A673 (cell line): ENCODE data around the gene SH3BP5L. TPM values are rescaled to one million over a fixed set of nuclear protein-coding genes. Genes with fewer than 3 reads are reported as not detected.
"Not testable (repeated sequence)": the region's sequence is repeated elsewhere in the genome, so short reads cannot be mapped to it uniquely, and the experiment has no call there.

Experiments used
- BruUV-seq: library from RNA; stranded (reverse); fragments of 400-500 nt; replicated peaks from 2 replicates; lab custom pipeline; 2021; lab: Mats Ljungman, UMichigan
- CTCF ChIA-PET: fragments of 300-600 bp; sonication (Branson Sonifier 250); formaldehyde crosslinking; loops from one replicate; lab custom pipeline; 2022; ENCODE audit warnings: antibody characterized with exemption; lab: Charles Lee
- POLR2A ChIA-PET: fragments of 300-600 bp; sonication (Branson Sonifier 250); formaldehyde crosslinking; loops from one replicate; lab custom pipeline; 2022; ENCODE audit warnings: antibody characterized with exemption; ENCODE audit not compliant: low non-redundant PET; lab: Charles Lee
- DNase-seq: peaks from one replicate; pipeline ENCODE4 v3.0.0-alpha.2; 2015; ENCODE audit warnings: low spot score
- H3K27ac ChIP-seq: fragments of 200-600 bp; sonication (generic); 2 replicates; pipeline ENCODE4 v1.5.1; 2016; ENCODE audit warnings: mixed run types, low read depth, mild to moderate bottlenecking, mixed read lengths, antibody characterized with exemption, low read length; ENCODE audit not compliant: poor library complexity, severe bottlenecking
- H3K27me3 ChIP-seq: fragments of 200-600 bp; sonication (generic); replicated peaks from 2 replicates; pipeline ENCODE4 v1.6.1; 2017; ENCODE audit warnings: mixed run types, low read depth, mild to moderate bottlenecking, mixed read lengths, antibody characterized with exemption, low read length; ENCODE audit not compliant: insufficient read depth, poor library complexity
- H3K36me3 ChIP-seq: fragments of 200-600 bp; sonication (generic); 2 replicates; pipeline ENCODE4 v1.6.1; 2016; ENCODE audit warnings: mixed run types, mild to moderate bottlenecking, mixed read lengths, antibody characterized with exemption, low read length; ENCODE audit not compliant: insufficient read depth, poor library complexity, severe bottlenecking
- H3K4me1 ChIP-seq: fragments of 200-600 bp; sonication (generic); 2 replicates; pipeline ENCODE4 v1.6.1; 2017; ENCODE audit warnings: mixed run types, mild to moderate bottlenecking, mixed read lengths, antibody characterized with exemption, low read length; ENCODE audit not compliant: insufficient read depth, poor library complexity, severe bottlenecking
- H3K4me3 ChIP-seq: fragments of 200-600 bp; sonication (generic); 2 replicates; pipeline ENCODE4 v1.5.1; 2016; ENCODE audit warnings: low read depth, mixed run types, mild to moderate bottlenecking, mixed read lengths, low read length; ENCODE audit not compliant: poor library complexity, severe bottlenecking
- H3K9me3 ChIP-seq: fragments of 200-600 bp; sonication (generic); 2 replicates; pipeline ENCODE4 v1.6.1; 2016; ENCODE audit warnings: mixed run types, low read depth, mild to moderate bottlenecking, mixed read lengths, antibody characterized with exemption, low read length; ENCODE audit not compliant: poor library complexity, severe bottlenecking
- EZH2 ChIP-seq: fragments of 200-600 bp; sonication (generic); IDR thresholded peaks from 2 replicates; pipeline ENCODE4 v1.6.1; 2017; ENCODE audit warnings: borderline replicate concordance, low read depth, mild to moderate bottlenecking, mixed read lengths, antibody characterized with exemption, low read length; ENCODE audit not compliant: poor library complexity, severe bottlenecking
- intact Hi-C: fragments of 100-400 bp; cut with micrococcal nuclease; formaldehyde crosslinking; loops from one replicate; pipeline ENCODE4 v1.10.0; 2022; ENCODE audit not compliant: unreplicated experiment
- total RNA-seq: library from RNA; stranded (reverse); gene quantifications from 2 replicates; pipeline ENCODE4 v1.2.3, GENCODE V29; 2021
- TF ChIP-seq, protein P1 (sequence below): fragments of 300-800, 200-600 bp; sonication (generic); conservative IDR thresholded peaks from 2 replicates; pipeline ENCODE4 v1.5.1; 2017; ENCODE audit warnings: low read depth, mild to moderate bottlenecking, antibody characterized with exemption, low read length, moderate library complexity, mixed read lengths

SH3BP5L gene
- total RNA-seq, 1 experiment from 2014 or later, result 28.6 TPM

DNA sequence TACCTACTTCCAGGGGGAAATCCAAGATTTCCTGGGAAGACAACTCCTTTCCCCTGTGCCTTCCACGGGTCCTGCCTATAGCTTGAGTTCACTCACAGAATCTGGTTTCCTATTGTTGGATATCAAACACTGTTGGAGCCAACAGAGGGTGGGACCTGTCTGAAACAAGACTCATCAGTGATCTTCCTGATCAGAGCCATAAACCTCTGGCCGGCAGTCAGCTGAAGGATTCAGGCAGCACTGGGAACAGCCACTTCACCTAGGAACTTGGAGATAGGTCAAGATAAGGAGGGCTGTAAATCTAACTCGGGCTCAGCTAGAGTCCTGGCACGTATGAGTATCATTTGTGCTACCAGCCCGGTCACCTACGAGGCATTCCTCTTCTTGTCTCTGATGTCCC is 23.3 kb downstream of the SH3BP5L start:
- intact Hi-C loops, result no loop called here
- CTCF ChIA-PET, result no interaction called here
- Histone ChIP-seq H3K36me3 (no peaks in the 10 kb centered on the region), H3K4me1 (no peaks in the 10 kb centered on the region), H3K27ac (no peak overlapping the region), H3K4me3 (no peak overlapping the region), H3K9me3 (no peaks in the 10 kb centered on the region), H3K27me3 (peaks cover 37% of the 10 kb centered on the region)
- DNase-seq, result no peak
- BruUV-seq, result no TSS peak
- POLR2A ChIA-PET, result no interaction called here
- TF ChIP-seq, protein P1, sequence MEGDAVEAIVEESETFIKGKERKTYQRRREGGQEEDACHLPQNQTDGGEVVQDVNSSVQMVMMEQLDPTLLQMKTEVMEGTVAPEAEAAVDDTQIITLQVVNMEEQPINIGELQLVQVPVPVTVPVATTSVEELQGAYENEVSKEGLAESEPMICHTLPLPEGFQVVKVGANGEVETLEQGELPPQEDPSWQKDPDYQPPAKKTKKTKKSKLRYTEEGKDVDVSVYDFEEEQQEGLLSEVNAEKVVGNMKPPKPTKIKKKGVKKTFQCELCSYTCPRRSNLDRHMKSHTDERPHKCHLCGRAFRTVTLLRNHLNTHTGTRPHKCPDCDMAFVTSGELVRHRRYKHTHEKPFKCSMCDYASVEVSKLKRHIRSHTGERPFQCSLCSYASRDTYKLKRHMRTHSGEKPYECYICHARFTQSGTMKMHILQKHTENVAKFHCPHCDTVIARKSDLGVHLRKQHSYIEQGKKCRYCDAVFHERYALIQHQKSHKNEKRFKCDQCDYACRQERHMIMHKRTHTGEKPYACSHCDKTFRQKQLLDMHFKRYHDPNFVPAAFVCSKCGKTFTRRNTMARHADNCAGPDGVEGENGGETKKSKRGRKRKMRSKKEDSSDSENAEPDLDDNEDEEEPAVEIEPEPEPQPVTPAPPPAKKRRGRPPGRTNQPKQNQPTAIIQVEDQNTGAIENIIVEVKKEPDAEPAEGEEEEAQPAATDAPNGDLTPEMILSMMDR, result no peak
- no peak for TF ChIP-seq EZH2

DNA sequence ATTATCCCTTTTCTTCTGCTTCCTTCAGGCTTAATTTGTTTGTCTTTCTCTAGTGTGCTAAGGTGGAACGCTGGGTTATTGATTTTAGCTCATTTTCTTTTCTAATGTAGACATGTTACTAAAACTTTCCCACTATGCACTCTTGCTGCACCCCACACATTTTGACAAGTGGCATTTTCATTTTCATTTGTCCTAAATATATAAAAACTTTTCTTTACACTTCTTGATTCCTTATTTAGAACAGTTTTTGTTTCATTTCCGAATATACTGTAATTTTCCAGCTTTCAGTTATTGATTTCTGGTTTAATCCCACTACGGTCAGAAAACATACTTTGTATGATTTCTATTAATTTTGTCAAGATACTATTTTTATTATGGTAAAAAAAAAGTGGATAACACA is 25.3 kb downstream of the SH3BP5L start:
- TF ChIP-seq, protein P1, result no peak
- TF ChIP-seq EZH2, result no peak
- CTCF ChIA-PET, result no interaction called here
- H3K27me3 ChIP-seq, result peaks cover 41% of the 10 kb centered on the region
- no TSS peak for BruUV-seq
- intact Hi-C loops, result no loop called here
- H3K4me1 ChIP-seq, result no peaks in the 10 kb centered on the region
- H3K27ac ChIP-seq, result no peak overlapping the region
- H3K36me3 ChIP-seq, result no peaks in the 10 kb centered on the region
- no peaks in the 10 kb centered on the region for H3K9me3 ChIP-seq
- DNase-seq, result no peak
- H3K4me3 ChIP-seq, result no peak overlapping the region
- POLR2A ChIA-PET, result no interaction called here

DNA sequence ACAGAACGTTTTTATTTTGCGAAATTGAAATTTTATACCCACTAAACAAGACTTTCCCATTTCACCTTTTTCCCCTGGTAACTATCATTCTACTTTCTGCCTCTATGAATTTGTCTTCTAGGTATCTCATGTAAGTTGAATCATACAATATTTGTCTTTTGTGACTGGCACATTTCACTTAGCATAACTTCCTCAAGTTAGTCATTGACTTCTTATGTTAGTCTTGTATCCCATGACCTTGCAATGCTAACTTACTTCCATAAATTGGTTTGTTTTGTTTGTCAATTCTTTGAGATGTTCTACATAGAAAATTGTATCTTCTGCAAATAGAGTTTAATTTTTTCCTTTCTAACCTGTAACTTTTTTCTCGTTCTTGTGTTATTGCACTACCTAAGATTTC is 26.9 kb downstream of the SH3BP5L start:
- BruUV-seq, result no TSS peak
- no peaks in the 10 kb centered on the region for H3K9me3 ChIP-seq
- H3K4me1 ChIP-seq, result no peaks in the 10 kb centered on the region
- ChIA-PET POLR2A (no interaction called here), CTCF (no interaction called here)
- no peak for TF ChIP-seq EZH2
- TF ChIP-seq, protein P1, result no peak
- no peak overlapping the region for H3K4me3 ChIP-seq
- no peak for DNase-seq
- no peak overlapping the region for H3K27ac ChIP-seq
- intact Hi-C loops, result no loop called here
- peaks cover 41% of the 10 kb centered on the region for H3K27me3 ChIP-seq
- H3K36me3 ChIP-seq, result no peaks in the 10 kb centered on the region

DNA sequence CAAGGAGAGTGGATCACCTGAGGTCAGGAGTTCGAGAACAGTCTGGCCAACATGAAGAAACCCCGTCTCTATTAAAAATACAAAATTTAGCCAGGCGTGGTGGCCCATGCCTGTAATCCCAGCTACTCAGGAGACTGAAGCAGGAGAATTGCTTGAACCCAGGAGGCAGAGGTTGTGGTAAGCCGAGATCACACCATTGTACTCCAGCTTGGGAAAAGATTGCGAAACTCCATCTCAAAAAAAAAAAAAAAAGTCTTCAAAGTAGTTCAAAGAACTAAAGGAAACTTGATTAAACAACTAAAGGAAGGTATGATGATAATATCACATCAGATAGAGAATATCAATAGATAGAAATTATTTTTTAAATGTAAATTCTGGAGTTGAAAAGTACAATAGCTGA is 31.1 kb downstream of the SH3BP5L start:
- CTCF ChIA-PET, intact Hi-C loops, H3K4me1 ChIP-seq, H3K4me3 ChIP-seq, BruUV-seq, POLR2A ChIA-PET, H3K36me3 ChIP-seq, DNase-seq, H3K9me3 ChIP-seq, H3K27ac ChIP-seq: not testable (repeated sequence)
- H3K27me3 ChIP-seq, result peaks cover 25% of the 10 kb centered on the region
